Dedifferentiated amniotic fluid mesenchymal stem cell (primary cell): ENCODE data around the gene PNISR.

Source experiments
- DNase-seq: peaks from one replicate; pipeline ENCODE4 v3.0.0-alpha.2; 2016; ENCODE audit errors: extremely low spot score

Gene PNISR

GRCh38 chr6:99402448-99402847, 22.7 kb downstream of the PNISR start:
- no peak for DNase-seq

GRCh38 chr6:99397287-99397686, 27.8 kb downstream of the PNISR start:
- no peak for DNase-seq

GRCh38 chr6:99393698-99394531, 31.2 kb downstream of the PNISR start, which contains the start of gene COQ3:
Gene COQ3 (minus strand): TSS chr6:99394195. CDS start chr6:99394179, 16 bp downstream.
- DNase-seq, result peak; percentile 66

GRCh38 chr6:99393366-99393697, 31.8 kb downstream of the PNISR start:
- DNase-seq, result no peak

- DNase-seq, result no peak
Measured at GRCh38 chr6:99390896-99391295, 34.2 kb downstream of the PNISR start.

- DNase-seq, result no peak
Measured at GRCh38 chr6:99384507-99384906, 40.6 kb downstream of the PNISR start.

- no peak for DNase-seq
Measured at GRCh38 chr6:99378636-99379035, 46.5 kb downstream of the PNISR start.

- no peak for DNase-seq
Measured at GRCh38 chr6:99369533-99369932, 55.6 kb downstream of the PNISR start.

- DNase-seq, result no peak
Measured at GRCh38 chr6:99366852-99367251, 58.3 kb downstream of the PNISR start.

GRCh38 chr6:99364026-99364425, 61.1 kb downstream of the PNISR start:
- DNase-seq, result no peak

- no peak for DNase-seq
Measured at GRCh38 chr6:99362678-99363268, 62.3 kb downstream of the PNISR start.

GRCh38 chr6:99359800-99360199, 65.3 kb downstream of the PNISR start:
- no peak for DNase-seq

- DNase-seq, result no peak
Measured at GRCh38 chr6:99356641-99357040, 68.5 kb downstream of the PNISR start.

- no peak for DNase-seq
Measured at GRCh38 chr6:99354983-99355382, 70.1 kb downstream of the PNISR start.

- DNase-seq, result no peak
Measured at GRCh38 chr6:99353126-99353525, 72.0 kb downstream of the PNISR start.

GRCh38 chr6:99350573-99350972, 74.5 kb downstream of the PNISR start:
- no peak for DNase-seq

GRCh38 chr6:99349171-99350141, 75.7 kb downstream of the PNISR start, which contains the start of gene FAXC:
Gene FAXC (minus strand): TSS chr6:99349674. CDS start chr6:99349372, 302 bp downstream.
- DNase-seq, result no peak

- no peak for DNase-seq
Measured at GRCh38 chr6:99348288-99349170, 76.6 kb downstream of the PNISR start.
